K562 (cell line): ENCODE data around the gene PRDM15. TPM values are rescaled to one million over a fixed set of nuclear protein-coding genes. Genes with fewer than 3 reads are reported as not detected.

Experiments used
- ATAC-seq: fragments of 200-7000 bp; cut with Tn5 transposase; 3 replicates; pipeline ENCODE4 v1.9.1; 2020; ENCODE audit warnings: moderate library complexity
- BruUV-seq: library from RNA; stranded (reverse); fragments of 400-500 nt; replicated peaks from 2 replicates; lab custom pipeline; 2021; lab: Mats Ljungman, UMichigan
- CTCF ChIA-PET: fragments of 300-600 bp; formaldehyde crosslinking; extraction: SDS; loops from one replicate; lab custom pipeline; 2021; ENCODE audit warnings: low intra/inter-chr PET ratio; lab: Yijun Ruan, JAX
- POLR2A ChIA-PET: fragments of 300-600, 350-650 bp; sonication (Branson Sonifier 250); formaldehyde crosslinking; extraction: SDS; loops from one replicate; lab custom pipeline; 2021; ENCODE audit warnings: antibody characterized with exemption, inconsistent platforms; lab: Yijun Ruan, JAX
- DNase-seq, 4 experiments: peaks; one replicate each; pipeline versions ENCODE4 v3.0.0 to v3.0.0-alpha.2; 2011 to 2018; ENCODE audit warnings: low spot score in 3 of 4, mixed read lengths in 3 of 4; ENCODE audit errors: extremely low read depth in 1 of 4
- FAIRE-seq: peaks from 2 replicates; lab custom pipeline; 2011; peaks lifted over from hg19 to GRCh38; lab: Jason Lieb, UNC
- H2AFZ ChIP-seq: 2 replicates; pipeline ENCODE4 v1.6.0; 2011; ENCODE audit warnings: low read depth, low read length, control low read depth, inconsistent platforms
- H3K27ac ChIP-seq: fragments of 200-600 bp; 3 replicates; pipeline ENCODE4 v1.8.0; 2011; ENCODE audit warnings: low read depth, mild to moderate bottlenecking, control low read depth, inconsistent platforms, low read length, moderate library complexity, mixed read lengths; ENCODE audit errors: extremely low read depth
- H3K27me3 ChIP-seq, 2 experiments: fragments of 300-600 bp in 1 of 2; 2 replicates in 1 of 2; 3 replicates in 1 of 2; pipeline versions ENCODE4 v1.6.0 to v1.8.0; 2011; ENCODE audit warnings: inconsistent platforms in 2 of 2, low read length in 2 of 2, mild to moderate bottlenecking in 1 of 2, mixed read lengths in 1 of 2, moderate library complexity in 1 of 2; ENCODE audit not compliant: control insufficient read depth in 2 of 2, insufficient read depth in 2 of 2
- H3K36me3 ChIP-seq: fragments of 300-600 bp; 3 replicates; pipeline ENCODE4 v1.8.0; 2011; ENCODE audit warnings: mild to moderate bottlenecking, low read length, inconsistent platforms; ENCODE audit not compliant: control insufficient read depth, insufficient read depth
- H3K4me1 ChIP-seq, 2 experiments: fragments of 200-600 bp in 1 of 2; replicated peaks in 1 of 2; 2 replicates in 1 of 2; 3 replicates in 1 of 2; pipeline versions ENCODE4 v1.5.1 to v1.8.0; 2011; ENCODE audit warnings: inconsistent platforms in 2 of 2, low read length in 2 of 2, mild to moderate bottlenecking in 1 of 2, mixed read lengths in 1 of 2, moderate library complexity in 1 of 2; ENCODE audit not compliant: control insufficient read depth in 2 of 2, insufficient read depth in 2 of 2
- H3K4me2 ChIP-seq: 2 replicates; pipeline ENCODE4 v1.6.1; 2011; ENCODE audit warnings: low read length, control low read depth, inconsistent platforms, mixed read lengths; ENCODE audit not compliant: insufficient read depth
- H3K4me3 ChIP-seq: fragments of 200-600 bp; sonication (generic), shearing (Covaris generic); 2 replicates; pipeline ENCODE4 v1.5.1; 2016; ENCODE audit warnings: control low read depth, inconsistent platforms
- H3K79me2 ChIP-seq: fragments of 200-600 bp; 3 replicates; pipeline ENCODE4 v1.8.0; 2011; ENCODE audit warnings: low read length, inconsistent platforms; ENCODE audit not compliant: control insufficient read depth, insufficient read depth
- H3K9ac ChIP-seq, 2 experiments: 2 replicates each; pipeline versions ENCODE4 v1.6.0 to v1.6.1; 2011; ENCODE audit warnings: low read depth in 2 of 2, low read length in 2 of 2, control low read depth in 1 of 2, inconsistent platforms in 1 of 2, mild to moderate bottlenecking in 1 of 2, mixed read lengths in 1 of 2; ENCODE audit not compliant: insufficient read depth in 1 of 2
- H3K9me1 ChIP-seq: one replicate; pipeline ENCODE4 v1.6.0; 2011; ENCODE audit warnings: inconsistent platforms, mild to moderate bottlenecking, low read length, moderate library complexity; ENCODE audit not compliant: control insufficient read depth, insufficient read depth
- H3K9me3 ChIP-seq: replicated peaks from 2 replicates; pipeline ENCODE4 v1.5.1; 2011; ENCODE audit warnings: low read depth, low read length, inconsistent platforms; ENCODE audit not compliant: control insufficient read depth, insufficient read depth
- H4K20me1 ChIP-seq: replicated peaks from 2 replicates; pipeline ENCODE4 v1.6.1; 2011; ENCODE audit warnings: low read length, inconsistent platforms, mixed read lengths; ENCODE audit not compliant: control insufficient read depth, insufficient read depth
- EP300 ChIP-seq: IDR thresholded peaks from 2 replicates; pipeline ENCODE4 v1.6.1; 2012; ENCODE audit warnings: low read length, improper control_type of control experiment
- FOXA3 ChIP-seq, 2 experiments: fragments of 450-650 bp in 1 of 2; sonication (generic) in 1 of 2; formaldehyde crosslinking; IDR thresholded peaks in 1 of 2; conservative IDR thresholded peaks in 1 of 2; 2 replicates each; pipeline versions ENCODE4 v1.4.0 to v1.8.0; 2020 to 2022; ENCODE audit warnings: mild to moderate bottlenecking in 2 of 2, missing genetic modification reagents in 1 of 2
- HEY1 ChIP-seq: fragments of 250-450 bp; sonication (Bioruptor Pico); IDR thresholded peaks from 2 replicates; pipeline ENCODE4 v1.5.0; 2020; ENCODE audit warnings: mild to moderate bottlenecking, moderate library complexity, borderline replicate concordance
- PML ChIP-seq: IDR thresholded peaks from 2 replicates; pipeline ENCODE4 v1.6.1; 2012; ENCODE audit warnings: low read length, inconsistent platforms
- POLR2AphosphoS2 ChIP-seq: IDR thresholded peaks from 2 replicates; pipeline ENCODE4 v1.6.1; 2012; ENCODE audit warnings: low read length, improper control_type of control experiment
- RBM34 ChIP-seq: fragments of 200-400 bp; formaldehyde crosslinking; IDR thresholded peaks from 2 replicates; pipeline ENCODE4 v1.6.1; 2018; ENCODE audit warnings: low read length, borderline replicate concordance; ENCODE audit not compliant: insufficient read depth
- SMC3 ChIP-seq: conservative IDR thresholded peaks from 2 replicates; pipeline ENCODE4 v1.6.1; 2011; ENCODE audit warnings: low read depth, low read length, improper control_type of control experiment; ENCODE audit not compliant: insufficient read depth
- ZNF354B ChIP-seq: fragments of 250-450 bp; sonication (Bioruptor Pico); IDR thresholded peaks from 2 replicates; pipeline ENCODE4 v1.4.0; 2020
- ZNF76 ChIP-seq: fragments of 250-450 bp; sonication (Bioruptor Pico); IDR thresholded peaks from 2 replicates; pipeline ENCODE4 v1.4.0; 2020; ENCODE audit warnings: mild to moderate bottlenecking, moderate library complexity, borderline replicate concordance
- WGBS: fragments of 100-300 bp; shearing (Covaris generic); methylation state at CpG from one replicate; pipeline ENCODE4 v1.1.6; 2016; ENCODE audit warnings: low coverage, mixed read lengths; ENCODE audit not compliant: insufficient coverage; ENCODE audit errors: missing lambda C conversion rate; 5-methylcytosine and 5-hydroxymethylcytosine counted together
- in situ Hi-C: fragments of 300-500 bp; cut with MboI; formaldehyde crosslinking; loops from 4 replicates; pipeline ENCODE4 v1.15.0; 2018; ENCODE audit warnings: inconsistent platforms, mixed read lengths
- intact Hi-C: fragments of 100-400 bp; cut with micrococcal nuclease; formaldehyde crosslinking; loops from 2 replicates; pipeline ENCODE4 v1.14.2; 2022
- polyA plus RNA-seq, 8 experiments: library from polyadenylated mRNA; depleted of rRNA in 4 of 8; stranded (reverse) in 5 of 8; unstranded in 3 of 8; fragments of >200 nt; fragmentation: Nextera tagmentation in 2 of 8; fragmentation: Illumina TruSeq in 1 of 8; extraction: Ambion mirVana in 2 of 8; extraction: Trizol in 1 of 8; gene quantifications; 2 replicates each; pipeline versions ENCODE4 v1.2.1 to v1.2.3, GENCODE V29; 2011 to 2014; ENCODE audit warnings: inconsistent platforms in 1 of 8, missing spikeins in 1 of 8
- total RNA-seq, 7 experiments: library from RNA; depleted of rRNA in 6 of 7; stranded (reverse); fragments of >200 nt in 6 of 7; fragmentation: Illumina TruSeq in 2 of 7; extraction: Trizol in 2 of 7; gene quantifications; 2 replicates each; pipeline versions ENCODE4 v1.2.1 to v1.2.3, GENCODE V29; 2011 to 2021; ENCODE audit warnings: low replicate concordance in 1 of 7
- TF ChIP-seq, protein P1 (sequence below): fragments of 450-650 bp; IDR thresholded peaks from 2 replicates; pipeline ENCODE4 v1.6.1; 2017; ENCODE audit warnings: mild to moderate bottlenecking, moderate library complexity
- TF ChIP-seq, protein P2 (sequence below): IDR thresholded peaks from 2 replicates; pipeline ENCODE4 v1.6.1; 2012; ENCODE audit warnings: low read depth, low read length, improper control_type of control experiment, borderline replicate concordance
- TF ChIP-seq, protein P3 (sequence below): fragments of 250-450 bp; sonication (Bioruptor Pico); IDR thresholded peaks from 2 replicates; pipeline ENCODE4 v1.5.0; 2021; ENCODE audit warnings: mild to moderate bottlenecking, borderline replicate concordance
- TF ChIP-seq, protein P4 (sequence below): fragments of 200-800 bp; sonication (Bioruptor generic); IDR thresholded peaks from 2 replicates; pipeline ENCODE4 v1.6.1; 2017; ENCODE audit warnings: missing genetic modification characterization, missing compliant biosample characterization

The PRDM15 gene
- total and polyA plus RNA-seq, 9 of the 15 experiments (the other 6 are each of a cell fraction or from before 2014, with no cell fraction given), result 0.93 to 9.2 (median 6.2) TPM

DNA sequence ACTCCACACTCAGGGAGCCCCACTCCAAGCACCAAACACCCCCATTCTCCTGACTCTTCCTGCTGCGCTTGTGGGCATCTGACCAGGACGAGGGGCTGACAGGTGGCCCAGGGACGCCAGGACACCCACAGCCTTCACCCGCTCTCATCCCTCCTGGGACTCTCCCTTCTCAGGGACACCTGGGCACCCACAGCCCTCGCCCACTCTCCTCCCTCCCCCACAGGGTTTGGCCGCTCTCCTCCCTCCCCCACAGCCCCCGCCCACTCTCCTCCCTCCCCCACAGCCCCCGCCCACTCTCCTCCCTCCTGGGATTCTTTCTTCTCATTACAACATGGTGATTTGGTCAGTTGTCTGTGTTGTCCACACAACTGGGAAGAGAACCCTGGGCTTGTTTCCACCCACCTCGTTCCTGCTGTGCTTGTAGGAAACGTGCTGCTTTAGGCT, 43.4 kb downstream of the PRDM15 start (continued):
- no peak for TF ChIP-seq FOXA3 (CRISPR knock-in tag; conservative IDR thresholded peaks at IDR 0.05 in 1 of 2, IDR thresholded peaks at IDR 0.05 in 1 of 2)
- TF ChIP-seq EP300, result peak; percentile 38
- no peak for TF ChIP-seq PML
- no peak for TF ChIP-seq RBM34

DNA sequence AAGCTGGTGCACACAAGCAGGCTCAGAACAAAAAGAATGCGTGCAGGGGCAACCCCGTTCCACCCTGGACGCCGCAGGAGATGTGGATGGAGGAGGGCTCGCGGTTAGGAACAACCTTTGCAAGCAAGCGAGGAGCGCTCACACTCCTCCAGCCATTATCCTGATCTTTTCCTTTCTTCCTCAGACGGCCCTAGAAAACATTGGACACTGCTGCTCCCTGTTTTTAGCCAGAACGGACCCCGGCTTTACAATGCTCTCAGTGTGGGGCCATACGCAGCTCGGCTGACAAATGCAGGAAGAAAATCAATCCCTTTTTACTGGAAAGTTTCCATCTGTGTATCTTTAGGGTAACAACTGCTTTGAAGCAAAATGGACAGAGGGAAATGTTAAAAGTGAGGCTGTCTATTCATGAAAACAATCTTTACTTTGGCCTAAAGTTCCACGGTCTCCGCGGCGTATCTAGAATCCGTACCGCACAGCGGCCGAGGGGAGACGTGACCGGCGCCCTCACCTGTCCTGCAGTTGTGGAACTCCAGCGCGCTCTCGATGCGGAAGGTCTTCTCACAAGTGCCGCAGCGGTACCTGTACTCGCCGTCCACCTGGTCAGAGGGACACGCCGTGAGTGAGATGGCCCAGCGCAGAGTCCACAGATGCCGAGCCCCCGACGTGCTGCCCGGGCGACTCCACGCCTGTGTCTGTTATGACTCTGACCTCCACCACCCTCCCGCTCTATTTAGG, 44.0 kb downstream of the PRDM15 start:
- no TSS peak for BruUV-seq
- WGBS, result 94% methylated on average over 41 of the region's 42 CpGs
- POLR2A ChIA-PET, result no interaction called here
- no peak for TF ChIP-seq SMC3
- TF ChIP-seq, protein P1, sequence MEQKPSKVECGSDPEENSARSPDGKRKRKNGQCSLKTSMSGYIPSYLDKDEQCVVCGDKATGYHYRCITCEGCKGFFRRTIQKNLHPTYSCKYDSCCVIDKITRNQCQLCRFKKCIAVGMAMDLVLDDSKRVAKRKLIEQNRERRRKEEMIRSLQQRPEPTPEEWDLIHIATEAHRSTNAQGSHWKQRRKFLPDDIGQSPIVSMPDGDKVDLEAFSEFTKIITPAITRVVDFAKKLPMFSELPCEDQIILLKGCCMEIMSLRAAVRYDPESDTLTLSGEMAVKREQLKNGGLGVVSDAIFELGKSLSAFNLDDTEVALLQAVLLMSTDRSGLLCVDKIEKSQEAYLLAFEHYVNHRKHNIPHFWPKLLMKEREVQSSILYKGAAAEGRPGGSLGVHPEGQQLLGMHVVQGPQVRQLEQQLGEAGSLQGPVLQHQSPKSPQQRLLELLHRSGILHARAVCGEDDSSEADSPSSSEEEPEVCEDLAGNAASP, result no peak
- no peak for TF ChIP-seq HEY1
- TF ChIP-seq, protein P2, sequence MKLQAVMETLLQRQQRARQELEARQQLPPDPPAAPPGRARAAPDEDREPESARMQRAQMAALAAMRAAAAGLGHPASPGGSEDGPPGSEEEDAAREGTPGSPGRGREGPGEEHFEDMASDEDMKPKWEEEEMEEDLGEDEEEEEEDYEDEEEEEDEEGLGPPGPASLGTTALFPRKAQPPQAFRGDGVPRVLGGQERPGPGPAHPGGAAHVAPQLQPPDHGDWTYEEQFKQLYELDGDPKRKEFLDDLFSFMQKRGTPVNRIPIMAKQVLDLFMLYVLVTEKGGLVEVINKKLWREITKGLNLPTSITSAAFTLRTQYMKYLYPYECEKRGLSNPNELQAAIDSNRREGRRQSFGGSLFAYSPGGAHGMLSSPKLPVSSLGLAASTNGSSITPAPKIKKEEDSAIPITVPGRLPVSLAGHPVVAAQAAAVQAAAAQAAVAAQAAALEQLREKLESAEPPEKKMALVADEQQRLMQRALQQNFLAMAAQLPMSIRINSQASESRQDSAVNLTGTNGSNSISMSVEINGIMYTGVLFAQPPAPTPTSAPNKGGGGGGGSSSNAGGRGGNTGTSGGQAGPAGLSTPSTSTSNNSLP, result no peak
- TF ChIP-seq ZNF76 (CRISPR knock-in tag), result no peak
- no peak for TF ChIP-seq ZNF354B
- TF ChIP-seq, protein P3, sequence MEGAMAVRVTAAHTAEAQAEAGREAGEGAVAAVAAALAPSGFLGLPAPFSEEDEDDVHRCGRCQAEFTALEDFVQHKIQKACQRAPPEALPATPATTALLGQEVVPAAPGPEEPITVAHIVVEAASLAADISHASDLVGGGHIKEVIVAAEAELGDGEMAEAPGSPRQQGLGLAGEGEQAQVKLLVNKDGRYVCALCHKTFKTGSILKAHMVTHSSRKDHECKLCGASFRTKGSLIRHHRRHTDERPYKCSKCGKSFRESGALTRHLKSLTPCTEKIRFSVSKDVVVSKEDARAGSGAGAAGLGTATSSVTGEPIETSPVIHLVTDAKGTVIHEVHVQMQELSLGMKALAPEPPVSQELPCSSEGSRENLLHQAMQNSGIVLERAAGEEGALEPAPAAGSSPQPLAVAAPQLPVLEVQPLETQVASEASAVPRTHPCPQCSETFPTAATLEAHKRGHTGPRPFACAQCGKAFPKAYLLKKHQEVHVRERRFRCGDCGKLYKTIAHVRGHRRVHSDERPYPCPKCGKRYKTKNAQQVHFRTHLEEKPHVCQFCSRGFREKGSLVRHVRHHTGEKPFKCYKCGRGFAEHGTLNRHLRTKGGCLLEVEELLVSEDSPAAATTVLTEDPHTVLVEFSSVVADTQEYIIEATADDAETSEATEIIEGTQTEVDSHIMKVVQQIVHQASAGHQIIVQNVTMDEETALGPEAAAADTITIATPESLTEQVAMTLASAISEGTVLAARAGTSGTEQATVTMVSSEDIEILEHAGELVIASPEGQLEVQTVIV, result no peak
- TF ChIP-seq, protein P4, sequence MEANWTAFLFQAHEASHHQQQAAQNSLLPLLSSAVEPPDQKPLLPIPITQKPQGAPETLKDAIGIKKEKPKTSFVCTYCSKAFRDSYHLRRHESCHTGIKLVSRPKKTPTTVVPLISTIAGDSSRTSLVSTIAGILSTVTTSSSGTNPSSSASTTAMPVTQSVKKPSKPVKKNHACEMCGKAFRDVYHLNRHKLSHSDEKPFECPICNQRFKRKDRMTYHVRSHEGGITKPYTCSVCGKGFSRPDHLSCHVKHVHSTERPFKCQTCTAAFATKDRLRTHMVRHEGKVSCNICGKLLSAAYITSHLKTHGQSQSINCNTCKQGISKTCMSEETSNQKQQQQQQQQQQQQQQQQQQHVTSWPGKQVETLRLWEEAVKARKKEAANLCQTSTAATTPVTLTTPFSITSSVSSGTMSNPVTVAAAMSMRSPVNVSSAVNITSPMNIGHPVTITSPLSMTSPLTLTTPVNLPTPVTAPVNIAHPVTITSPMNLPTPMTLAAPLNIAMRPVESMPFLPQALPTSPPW (CRISPR knock-in tag), result no peak
- TF ChIP-seq POLR2AphosphoS2, result no peak

More for the DNA sequence above, 44.0 kb downstream of the PRDM15 start:
- CTCF ChIA-PET, result no interaction called here
- Histone ChIP-seq H3K4me2 (no peak overlapping the region), H3K9me3 (no peaks in the 10 kb centered on the region), H3K27ac (peak overlapping the region; percentile 36; the same call in 1 of the 3 replicates), H2AFZ (no peak overlapping the region), H3K79me2 (no peaks in the 10 kb centered on the region), H3K4me3 (no peak overlapping the region), H3K4me1 (peaks cover 11 to 27% of the 10 kb centered on the region in 2 experiments; a peak in 4 of 5 replicates), H3K36me3 (peaks cover 60% of the 10 kb centered on the region), H3K27me3 (no peaks in the 10 kb centered on the region), H3K9me1 (peaks cover 3% of the 10 kb centered on the region), H3K9ac (no peak overlapping the region), H4K20me1 (no peaks in the 10 kb centered on the region)
- ATAC-seq (no peak), FAIRE-seq (no peak), DNase-seq (no peak)
- intact Hi-C loops (no loop called here), in situ Hi-C loops (no loop called here)
